ENCODE results near the gene CARM1. TPM values are rescaled to one million over a fixed set of nuclear protein-coding genes. Genes with fewer than 3 reads are reported as not detected.
"Not testable (repeated sequence)": the region's sequence is repeated elsewhere in the genome, so short reads cannot be mapped to it uniquely, and the experiment has no call there.

The CARM1 gene
- polyA plus RNA-seq, 2 donors = 28.5 to 35.7 TPM

- Histone ChIP-seq H3K27me3 (ENCODE audit: control insufficient read depth in 1 of 2, insufficient read depth in 2 of 2, low read length in 2 of 2) (no peaks in the 10 kb centered on the region), H3K9me3 (ENCODE audit: control insufficient read depth in 2 of 2, insufficient read depth in 1 of 2, low read depth in 1 of 2, low read length in 1 of 2) (peaks cover 0 to 2% of the 10 kb centered on the region in 2 donors), H3K4me3 (ENCODE audit: low read depth in 1 of 2, low read length in 2 of 2) (no peak overlapping the region), H3K4me1 (ENCODE audit: control insufficient read depth in 2 of 2, insufficient read depth in 2 of 2, low read length in 1 of 2) (no peaks in the 10 kb centered on the region), H3K36me3 (ENCODE audit: control insufficient read depth in 2 of 2, insufficient read depth in 2 of 2, low read length in 1 of 2) (no peaks in the 10 kb centered on the region), H3K27ac (ENCODE audit: low read depth in 2 of 2, low read length in 1 of 2) (no peak overlapping the region)
- 87 to 88% methylated on average over 7 of the region's 7 CpGs for WGBS, 2 donors
These were observed 28.6 kb upstream of the CARM1 start for GRCh38 chr19:10842788-10843187.

- Histone ChIP-seq H3K4me1 (ENCODE audit: control insufficient read depth in 2 of 2, insufficient read depth in 2 of 2, low read length in 1 of 2) (no peaks in the 10 kb centered on the region), H3K36me3 (ENCODE audit: control insufficient read depth in 2 of 2, insufficient read depth in 2 of 2, low read length in 1 of 2) (no peaks in the 10 kb centered on the region), H3K9me3 (ENCODE audit: control insufficient read depth in 2 of 2, insufficient read depth in 1 of 2, low read depth in 1 of 2, low read length in 1 of 2) (no peaks in the 10 kb centered on the region), H3K4me3 (ENCODE audit: low read depth in 1 of 2, low read length in 2 of 2) (no peak overlapping the region), H3K27me3 (ENCODE audit: control insufficient read depth in 1 of 2, insufficient read depth in 2 of 2, low read length in 2 of 2) (no peaks in the 10 kb centered on the region), H3K27ac (ENCODE audit: low read depth in 2 of 2, low read length in 1 of 2) (no peak overlapping the region)
- WGBS, 2 donors = 78 to 89% methylated on average over 2 of the region's 2 CpGs
These were observed 24.7 kb upstream of the CARM1 start for GRCh38 chr19:10846500-10847202.

GRCh38 chr19:10848230-10848856, 23.0 kb upstream of the CARM1 start, which contains the start of gene C19orf38:
Gene C19orf38 (plus strand): TSS chr19:10848415. CDS start chr19:10848509, 94 bp downstream.
- 41 to 48% methylated on average over 14 of the region's 14 CpGs for WGBS, 2 donors
- no peaks in the 10 kb centered on the region for H3K27me3 ChIP-seq (ENCODE audit: control insufficient read depth in 1 of 2, insufficient read depth in 2 of 2, low read length in 2 of 2)
- H3K4me3 ChIP-seq (ENCODE audit: low read depth in 1 of 2, low read length in 2 of 2) = no peak within 1 kb of the TSS
- H3K36me3 ChIP-seq (ENCODE audit: control insufficient read depth in 2 of 2, insufficient read depth in 2 of 2, low read length in 1 of 2) = no peaks in the 10 kb centered on the region
- H3K9me3 ChIP-seq (ENCODE audit: control insufficient read depth in 2 of 2, insufficient read depth in 1 of 2, low read depth in 1 of 2, low read length in 1 of 2) = no peaks in the 10 kb centered on the region
- no peaks in the 10 kb centered on the region for H3K4me1 ChIP-seq (ENCODE audit: control insufficient read depth in 2 of 2, insufficient read depth in 2 of 2, low read length in 1 of 2)
- no peak within 1 kb of the TSS for H3K27ac ChIP-seq (ENCODE audit: low read depth in 2 of 2, low read length in 1 of 2)

GRCh38 chr19:10850631-10851030, 20.7 kb upstream of the CARM1 start:
- H3K4me3 ChIP-seq (ENCODE audit: low read depth in 1 of 2, low read length in 2 of 2) = no peak overlapping the region
- H3K36me3 ChIP-seq (ENCODE audit: control insufficient read depth in 2 of 2, insufficient read depth in 2 of 2, low read length in 1 of 2) = no peaks in the 10 kb centered on the region
- H3K9me3 ChIP-seq (ENCODE audit: control insufficient read depth in 2 of 2, insufficient read depth in 1 of 2, low read depth in 1 of 2, low read length in 1 of 2) = no peaks in the 10 kb centered on the region
- WGBS, 2 donors = 89 to 96% methylated on average over 5 of the region's 5 CpGs
- H3K27me3 ChIP-seq (ENCODE audit: control insufficient read depth in 1 of 2, insufficient read depth in 2 of 2, low read length in 2 of 2) = no peaks in the 10 kb centered on the region
- H3K4me1 ChIP-seq (ENCODE audit: control insufficient read depth in 2 of 2, insufficient read depth in 2 of 2, low read length in 1 of 2) = no peaks in the 10 kb centered on the region
- H3K27ac ChIP-seq (ENCODE audit: low read depth in 2 of 2, low read length in 1 of 2) = no peak overlapping the region

GRCh38 chr19:10852098-10852800, 19.1 kb upstream of the CARM1 start:
- Histone ChIP-seq H3K4me3 (ENCODE audit: low read depth in 1 of 2, low read length in 2 of 2) (no peak overlapping the region), H3K36me3 (ENCODE audit: control insufficient read depth in 2 of 2, insufficient read depth in 2 of 2, low read length in 1 of 2) (no peaks in the 10 kb centered on the region), H3K27me3 (ENCODE audit: control insufficient read depth in 1 of 2, insufficient read depth in 2 of 2, low read length in 2 of 2) (no peaks in the 10 kb centered on the region), H3K27ac (ENCODE audit: low read depth in 2 of 2, low read length in 1 of 2) (no peak overlapping the region), H3K9me3 (ENCODE audit: control insufficient read depth in 2 of 2, insufficient read depth in 1 of 2, low read depth in 1 of 2, low read length in 1 of 2) (no peaks in the 10 kb centered on the region), H3K4me1 (ENCODE audit: control insufficient read depth in 2 of 2, insufficient read depth in 2 of 2, low read length in 1 of 2) (no peaks in the 10 kb centered on the region)
- 76 to 81% methylated on average over 7 of the region's 7 CpGs for WGBS, 2 donors

- no peaks in the 10 kb centered on the region for H3K9me3 ChIP-seq (ENCODE audit: control insufficient read depth in 2 of 2, insufficient read depth in 1 of 2, low read depth in 1 of 2, low read length in 1 of 2)
- H3K4me1 ChIP-seq (ENCODE audit: control insufficient read depth in 2 of 2, insufficient read depth in 2 of 2, low read length in 1 of 2) = no peaks in the 10 kb centered on the region
- no peak overlapping the region for H3K4me3 ChIP-seq (ENCODE audit: low read depth in 1 of 2, low read length in 2 of 2)
- 76 to 78% methylated on average over 7 of the region's 7 CpGs for WGBS, 2 donors
- H3K27me3 ChIP-seq (ENCODE audit: control insufficient read depth in 1 of 2, insufficient read depth in 2 of 2, low read length in 2 of 2) = no peaks in the 10 kb centered on the region
- H3K27ac ChIP-seq (ENCODE audit: low read depth in 2 of 2, low read length in 1 of 2) = no peak overlapping the region
- no peaks in the 10 kb centered on the region for H3K36me3 ChIP-seq (ENCODE audit: control insufficient read depth in 2 of 2, insufficient read depth in 2 of 2, low read length in 1 of 2)
These were observed 18.4 kb upstream of the CARM1 start for GRCh38 chr19:10852941-10853340.

GRCh38 chr19:10854350-10855089, 16.8 kb upstream of the CARM1 start:
- Histone ChIP-seq H3K4me3 (ENCODE audit: low read depth in 1 of 2, low read length in 2 of 2) (no peak overlapping the region), H3K4me1 (ENCODE audit: control insufficient read depth in 2 of 2, insufficient read depth in 2 of 2, low read length in 1 of 2) (no peaks in the 10 kb centered on the region), H3K9me3 (ENCODE audit: control insufficient read depth in 2 of 2, insufficient read depth in 1 of 2, low read depth in 1 of 2, low read length in 1 of 2) (no peaks in the 10 kb centered on the region), H3K27ac (ENCODE audit: low read depth in 2 of 2, low read length in 1 of 2) (peak overlapping the region in 1 of 2 donors; percentile 45), H3K36me3 (ENCODE audit: control insufficient read depth in 2 of 2, insufficient read depth in 2 of 2, low read length in 1 of 2) (no peaks in the 10 kb centered on the region), H3K27me3 (ENCODE audit: control insufficient read depth in 1 of 2, insufficient read depth in 2 of 2, low read length in 2 of 2) (no peaks in the 10 kb centered on the region)
- 71 to 76% methylated on average over 7 of the region's 7 CpGs for WGBS, 2 donors

- Histone ChIP-seq H3K4me3 (ENCODE audit: low read depth in 1 of 2, low read length in 2 of 2) (no peak overlapping the region), H3K9me3 (ENCODE audit: control insufficient read depth in 2 of 2, insufficient read depth in 1 of 2, low read depth in 1 of 2, low read length in 1 of 2) (no peaks in the 10 kb centered on the region), H3K4me1 (ENCODE audit: control insufficient read depth in 2 of 2, insufficient read depth in 2 of 2, low read length in 1 of 2) (no peaks in the 10 kb centered on the region), H3K36me3 (ENCODE audit: control insufficient read depth in 2 of 2, insufficient read depth in 2 of 2, low read length in 1 of 2) (no peaks in the 10 kb centered on the region), H3K27me3 (ENCODE audit: control insufficient read depth in 1 of 2, insufficient read depth in 2 of 2, low read length in 2 of 2) (no peaks in the 10 kb centered on the region), H3K27ac (ENCODE audit: low read depth in 2 of 2, low read length in 1 of 2) (no peak overlapping the region)
- 68 to 71% methylated on average over 5 of the region's 5 CpGs for WGBS, 2 donors
These were observed 15.4 kb upstream of the CARM1 start for GRCh38 chr19:10855879-10856522.

- H3K27ac ChIP-seq (ENCODE audit: low read depth in 2 of 2, low read length in 1 of 2); H3K36me3 ChIP-seq (ENCODE audit: control insufficient read depth in 2 of 2, insufficient read depth in 2 of 2, low read length in 1 of 2); H3K4me1 ChIP-seq (ENCODE audit: control insufficient read depth in 2 of 2, insufficient read depth in 2 of 2, low read length in 1 of 2); H3K27me3 ChIP-seq (ENCODE audit: control insufficient read depth in 1 of 2, insufficient read depth in 2 of 2, low read length in 2 of 2); H3K9me3 ChIP-seq (ENCODE audit: control insufficient read depth in 2 of 2, insufficient read depth in 1 of 2, low read depth in 1 of 2, low read length in 1 of 2); H3K4me3 ChIP-seq (ENCODE audit: low read depth in 1 of 2, low read length in 2 of 2): not testable (repeated sequence)
- WGBS, 2 donors = 94% methylated on average over 1 of the region's 1 CpG
These were observed 14.5 kb upstream of the CARM1 start for GRCh38 chr19:10856899-10857298.
